Stimulated activated CD4-positive, alpha-beta T cell treated with anti-CD3 and anti-CD28 coated beads, Interleukin-4, amount 100 ng/mL, for 1 hour (primary cell): ENCODE measurements around the gene IFI6.
A peak's percentile ranks its signal among the peaks of the same experiment; 100 is the strongest.

ENCODE experiments used
- DNase-seq: peaks from one replicate; pipeline ENCODE4 v3.0.0-alpha.2; 2020

IFI6 gene

DNA sequence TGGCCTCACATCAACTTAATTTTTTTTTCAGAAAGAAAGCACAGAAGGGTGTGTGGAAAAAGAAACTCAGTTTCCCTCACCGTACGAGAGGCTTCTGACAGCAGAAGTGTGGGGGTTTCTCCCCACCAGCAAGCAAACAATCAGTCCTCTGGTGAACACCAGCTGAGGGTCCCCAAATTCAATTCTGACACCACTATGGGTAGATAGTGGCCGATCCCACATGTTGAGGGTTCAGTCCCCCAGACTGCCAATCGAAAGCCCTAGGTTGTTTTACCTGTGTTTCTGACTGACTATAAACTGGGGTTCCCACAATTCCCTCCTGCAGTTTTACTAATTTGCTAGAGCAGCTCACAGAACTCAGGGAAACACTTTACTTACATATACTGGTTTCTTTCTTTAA, 2.1 kb downstream of the IFI6 start:
- DNase-seq = no peak

DNA sequence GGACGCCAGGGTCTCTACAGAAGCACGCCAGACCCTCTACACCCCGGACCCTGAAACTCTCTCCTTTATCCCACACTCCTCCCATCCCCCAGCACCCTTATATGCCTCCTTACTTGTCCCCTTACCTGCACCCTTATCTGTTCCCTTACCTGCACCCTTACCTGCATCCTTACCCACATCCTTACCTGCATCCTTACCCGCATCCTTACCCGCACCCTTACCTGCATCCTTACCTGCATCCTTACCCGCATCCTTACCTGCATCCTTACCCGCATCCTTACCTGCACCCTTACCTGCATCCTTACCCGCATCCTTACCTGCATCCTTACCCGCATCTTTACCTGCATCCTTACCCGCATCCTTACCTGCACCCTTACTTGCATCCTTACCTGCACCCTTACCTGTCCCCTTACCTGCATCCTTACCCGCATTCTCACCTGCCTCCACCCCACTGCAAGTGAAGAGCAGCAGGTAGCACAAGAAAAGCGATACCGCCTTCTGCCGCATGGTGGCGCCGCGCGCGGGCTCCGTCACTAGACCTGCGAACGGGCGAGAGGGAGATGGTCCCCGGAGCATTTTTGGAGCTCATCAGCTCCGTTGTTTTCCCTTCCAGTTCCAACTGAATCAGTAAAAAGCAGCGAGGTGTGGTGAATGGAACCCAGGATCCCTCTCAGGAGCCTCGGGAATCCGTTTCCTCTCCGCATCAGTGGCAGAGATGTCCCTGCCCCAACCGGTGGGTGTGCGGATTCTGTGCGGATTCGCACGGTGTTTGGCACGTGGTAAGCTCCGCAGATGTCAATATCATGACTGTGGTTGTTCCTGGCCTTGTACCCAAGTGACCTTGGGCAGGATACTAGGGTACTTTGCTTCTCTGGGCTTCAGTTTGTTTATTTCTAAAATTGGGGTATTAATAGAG, 2.9 kb downstream of the IFI6 start:
- DNase-seq = peak; percentile 92

DNA sequence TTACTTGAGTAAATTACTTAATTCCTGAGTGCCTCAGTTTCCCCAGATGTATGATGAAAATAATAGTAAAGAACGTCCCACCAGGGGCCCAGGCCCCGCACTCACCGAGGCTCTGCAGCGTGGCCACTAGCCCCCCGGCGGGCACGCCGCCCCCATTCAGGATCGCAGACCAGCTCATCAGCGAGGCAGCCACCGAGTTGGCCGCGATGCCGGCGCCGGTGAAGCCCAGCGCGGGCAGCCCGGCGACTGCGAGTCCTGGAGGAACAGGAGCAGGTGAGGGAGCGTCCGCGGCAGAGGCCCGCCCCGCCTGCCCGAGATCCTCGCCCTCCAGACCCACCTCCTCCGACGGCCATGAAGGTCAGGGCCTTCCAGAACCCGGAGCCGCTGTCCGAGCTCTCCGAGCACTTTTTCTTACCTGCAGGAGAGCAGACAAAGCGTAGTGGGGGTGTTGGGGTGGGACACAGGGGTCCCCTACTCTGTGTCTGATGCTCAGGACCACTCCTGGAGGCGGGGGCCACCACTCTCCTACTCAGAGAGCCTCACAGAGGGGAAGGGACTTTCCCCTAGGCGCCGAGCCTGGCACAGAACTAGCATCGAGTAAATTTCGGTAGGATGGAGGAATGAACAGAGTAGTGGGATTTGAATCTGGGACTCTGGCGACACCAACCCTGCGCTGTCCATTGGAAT, 3.7 kb downstream of the IFI6 start:
- no peak for DNase-seq

DNA sequence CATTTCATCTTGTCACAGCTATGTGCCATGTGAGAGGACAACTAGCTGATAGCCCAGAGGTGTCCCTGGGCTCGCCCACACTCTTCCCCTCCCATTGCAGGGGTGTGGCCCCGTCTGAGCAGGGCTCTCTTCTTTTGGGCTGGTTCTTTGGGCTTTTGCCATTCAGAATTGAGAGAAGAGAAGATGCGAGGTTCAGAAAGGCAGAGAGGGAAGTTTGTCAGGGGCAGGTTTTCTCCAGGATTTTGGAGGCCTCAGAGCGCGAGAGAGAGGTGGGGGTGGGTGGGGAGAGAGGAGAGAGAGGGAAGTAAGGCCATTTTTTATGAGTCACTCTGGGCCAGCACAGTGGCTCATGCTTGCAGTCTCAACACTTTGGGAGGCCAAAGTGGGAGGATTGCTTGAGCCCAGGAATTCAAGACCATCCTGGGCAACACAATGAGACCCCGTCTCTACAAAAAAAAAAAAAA, 5.2 kb downstream of the IFI6 start:
- DNase-seq = no peak

DNA sequence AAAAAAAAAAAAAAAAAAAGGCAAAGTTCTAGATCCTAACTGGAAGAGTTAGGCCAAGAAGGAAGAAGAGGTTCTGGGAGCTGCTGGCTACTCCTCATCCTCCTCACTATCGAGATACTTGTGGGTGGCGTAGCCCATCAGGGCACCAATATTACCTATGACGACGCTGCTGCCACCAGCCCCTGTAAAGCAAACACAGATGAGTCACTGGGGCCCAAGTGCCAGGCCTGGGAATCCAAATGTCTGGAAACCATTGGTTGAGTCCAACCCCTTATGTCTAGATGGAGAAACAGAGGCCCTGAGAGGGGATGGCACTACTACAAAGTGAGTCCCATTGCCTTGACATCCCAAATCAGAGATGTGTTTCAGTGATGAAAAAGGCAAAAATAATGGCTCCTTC, 5.7 kb downstream of the IFI6 start:
- no peak for DNase-seq

DNA sequence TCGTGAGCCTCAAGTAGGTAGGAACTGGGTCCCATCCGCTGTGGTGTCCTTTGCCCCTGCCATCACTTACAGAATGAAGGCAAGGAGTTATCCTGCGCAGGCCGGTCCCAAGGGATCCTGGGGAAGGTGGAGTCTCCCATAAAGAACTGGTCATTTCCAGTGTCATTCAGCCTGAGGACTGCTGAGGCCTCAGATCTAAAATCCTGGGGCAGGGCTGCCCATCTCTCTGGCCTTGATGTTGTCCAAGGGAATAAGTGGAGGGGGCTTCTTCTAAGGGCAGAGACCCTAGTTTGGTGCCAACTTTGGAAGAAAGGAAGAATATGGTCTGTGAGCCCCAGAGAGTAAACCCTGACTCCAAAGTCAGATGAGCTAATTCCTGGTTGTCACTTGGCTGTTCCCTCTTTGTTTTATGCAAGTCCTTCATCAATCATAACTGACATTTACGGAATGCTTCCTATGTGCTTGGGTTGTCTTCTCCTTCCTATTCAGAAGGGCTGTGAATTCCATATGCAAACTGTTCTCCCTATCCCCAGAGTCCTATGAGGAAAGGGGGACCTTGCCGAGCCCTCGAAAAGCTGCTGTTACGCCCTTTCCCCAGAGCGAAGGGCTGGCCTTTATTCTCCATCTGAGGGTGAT, 6.9 kb downstream of the IFI6 start:
- DNase-seq = no peak

DNA sequence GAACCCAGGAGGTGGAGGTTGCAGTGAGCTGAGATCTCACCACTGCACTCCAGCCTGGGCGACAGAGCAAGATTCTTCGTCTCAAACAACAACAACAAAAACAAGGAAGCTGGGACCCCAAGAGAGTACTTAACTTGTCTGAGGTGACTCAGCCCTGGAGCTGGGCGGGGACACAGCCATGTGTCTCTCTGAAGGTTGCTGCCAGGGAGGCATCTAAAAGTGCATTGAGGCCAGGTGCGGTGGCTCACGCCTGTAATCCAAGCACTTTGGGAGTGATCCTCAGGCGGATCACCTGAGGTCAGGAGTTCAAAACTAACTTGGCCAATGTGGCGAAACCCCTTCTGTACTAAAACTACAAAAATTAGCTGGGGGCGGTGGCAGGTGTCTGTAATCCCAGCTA, 7.7 kb downstream of the IFI6 start:
- no peak for DNase-seq

DNA sequence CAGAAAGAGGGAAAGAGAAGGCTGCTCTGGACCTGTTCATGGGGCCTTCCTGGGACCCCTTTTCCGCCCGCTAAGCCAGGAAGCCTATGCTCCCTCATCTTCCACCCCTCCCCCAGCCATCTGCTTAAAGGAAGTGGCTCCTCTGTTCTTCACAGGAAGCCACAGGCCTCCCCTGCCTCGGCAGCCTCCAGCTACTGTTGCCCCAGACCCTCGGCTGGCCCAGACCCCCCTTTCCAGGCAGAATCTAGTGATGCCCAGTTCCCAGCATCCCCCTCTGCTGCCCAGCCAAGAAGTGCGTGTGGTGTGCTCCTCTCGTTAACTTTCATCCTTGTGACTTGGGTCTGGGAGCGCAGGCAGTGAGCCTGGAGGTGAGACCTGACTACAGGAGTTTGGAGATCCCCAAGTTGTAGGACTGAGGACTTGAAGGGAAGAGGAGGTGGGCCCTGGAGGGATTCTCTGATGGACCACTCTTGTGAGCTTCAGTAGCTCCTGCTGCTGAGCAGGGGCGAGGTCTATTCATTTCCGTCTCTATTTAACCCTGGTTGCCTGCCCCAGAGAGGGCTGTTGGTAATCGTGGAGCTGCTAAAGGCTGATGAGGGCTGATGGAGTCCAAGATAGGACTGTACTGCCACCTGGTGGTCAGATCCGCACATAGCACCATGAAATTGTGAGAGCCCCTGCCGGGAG, 9.1 kb downstream of the IFI6 start:
- DNase-seq = peak; percentile 89

DNA sequence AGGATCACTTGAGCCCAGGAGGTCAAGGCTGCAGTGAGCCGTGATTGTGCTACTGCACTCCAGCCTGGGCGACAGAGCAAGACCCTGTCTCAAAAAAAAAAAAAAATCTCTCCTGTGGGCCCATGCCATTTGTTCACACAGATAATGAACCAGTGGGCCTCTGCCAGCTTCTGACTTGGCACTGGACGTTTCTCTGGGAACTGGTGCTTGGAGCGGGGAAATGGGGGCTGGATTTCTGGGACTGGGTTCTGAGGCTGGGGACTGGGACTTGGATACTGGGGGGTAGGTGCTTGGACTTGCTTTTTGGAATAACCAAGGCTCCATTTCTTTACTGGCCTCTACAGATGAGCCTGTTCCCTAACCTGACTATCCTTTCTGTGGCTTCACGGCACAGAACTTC, 9.7 kb downstream of the IFI6 start:
- no peak for DNase-seq

DNA sequence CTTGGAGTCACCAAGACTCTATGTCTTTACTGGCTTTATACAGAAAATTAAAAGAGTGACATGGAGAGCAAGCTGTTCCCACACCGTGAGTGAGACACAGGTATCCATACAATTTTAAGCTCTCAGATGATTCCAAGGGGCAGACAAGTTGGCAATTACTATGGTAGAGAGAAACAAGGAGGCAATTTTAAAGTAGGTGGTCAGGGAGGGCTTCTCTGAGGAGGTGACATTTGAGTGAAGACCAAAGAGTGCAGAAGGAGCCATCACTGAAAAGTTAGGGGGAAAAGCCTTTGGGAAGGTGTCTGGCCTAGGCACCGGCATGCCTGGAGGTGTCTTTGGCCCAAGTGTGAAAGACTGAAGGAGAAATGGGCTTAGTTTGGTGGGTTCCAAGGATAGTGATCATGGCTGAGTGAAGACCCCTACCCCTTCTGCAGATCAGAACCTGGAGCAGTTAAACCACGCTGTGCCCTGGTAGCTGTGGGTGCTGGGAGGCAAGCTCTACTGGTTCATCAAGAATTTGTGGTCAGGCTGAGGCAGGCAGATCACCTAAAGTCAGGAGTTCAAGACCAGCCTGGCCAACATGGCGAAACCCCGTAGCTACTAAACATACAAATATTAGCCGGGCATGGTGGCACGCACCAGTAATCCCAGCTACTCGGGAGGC, 10.4 kb downstream of the IFI6 start:
- no peak for DNase-seq

DNA sequence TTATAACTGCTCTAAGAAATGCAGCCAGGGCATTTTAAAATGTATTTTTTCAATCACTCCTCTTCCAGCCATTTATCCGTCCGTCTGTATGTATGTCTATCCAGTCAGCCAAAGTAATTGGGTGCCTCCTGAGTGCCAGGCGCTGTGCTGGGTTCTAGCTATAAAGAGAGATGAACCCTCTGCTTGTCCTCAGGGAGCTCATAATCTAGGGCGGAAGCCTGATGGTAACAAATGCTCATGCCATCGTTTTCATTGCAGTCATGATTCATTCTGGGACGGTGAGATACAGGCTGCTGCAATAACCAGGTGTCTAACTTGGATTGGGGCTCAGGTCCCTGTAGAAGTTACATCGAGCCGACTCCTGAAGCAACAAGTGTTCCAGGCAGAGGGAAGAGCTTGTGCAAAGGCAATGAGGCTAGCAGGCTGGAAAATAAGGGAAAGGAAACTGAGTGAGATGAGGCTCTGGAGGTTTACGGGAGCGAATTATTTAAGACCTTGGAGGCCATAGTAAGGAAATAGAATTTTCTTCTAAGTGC, 11.6 kb downstream of the IFI6 start:
- no peak for DNase-seq

DNA sequence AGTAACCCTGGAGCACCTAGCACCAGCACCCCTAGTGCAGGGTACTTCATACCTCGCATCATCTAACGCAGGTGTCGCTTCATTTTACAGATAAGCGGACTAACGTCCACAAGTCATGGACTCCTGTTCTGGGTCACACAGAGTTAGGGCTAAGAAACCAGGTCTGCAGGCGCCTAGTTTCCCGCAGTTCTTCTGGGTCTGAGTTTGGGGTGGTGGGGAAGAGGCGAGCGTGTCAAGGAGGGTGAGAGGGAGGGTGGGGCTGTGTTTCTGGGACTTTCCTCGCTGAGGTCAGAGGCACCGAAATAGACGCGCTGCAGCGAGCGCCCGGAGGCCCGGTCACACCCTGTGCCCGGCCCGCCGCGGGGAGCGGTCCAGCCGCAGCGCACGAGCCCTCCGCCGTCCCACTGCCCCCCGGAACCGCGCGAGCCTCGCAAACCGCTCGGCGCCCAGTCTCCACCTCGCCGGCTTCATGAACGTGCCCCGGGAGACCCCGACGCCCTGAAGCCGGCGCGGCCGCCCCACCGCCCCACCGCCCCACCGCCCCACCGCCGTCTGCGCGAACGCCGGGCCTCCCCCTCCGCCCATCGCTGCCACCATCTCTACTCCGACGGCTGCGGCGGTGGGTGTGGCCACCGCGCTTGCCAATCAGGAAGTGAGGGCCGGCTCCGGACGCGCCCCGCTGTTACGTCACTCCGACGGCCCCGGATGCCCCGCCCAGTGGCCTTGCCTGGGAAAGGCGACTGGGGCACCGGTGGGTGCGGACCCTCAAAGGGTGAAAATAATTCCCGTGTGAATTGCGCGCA, 12.3 kb downstream of the IFI6 start:
- DNase-seq = peak; percentile 82

DNA sequence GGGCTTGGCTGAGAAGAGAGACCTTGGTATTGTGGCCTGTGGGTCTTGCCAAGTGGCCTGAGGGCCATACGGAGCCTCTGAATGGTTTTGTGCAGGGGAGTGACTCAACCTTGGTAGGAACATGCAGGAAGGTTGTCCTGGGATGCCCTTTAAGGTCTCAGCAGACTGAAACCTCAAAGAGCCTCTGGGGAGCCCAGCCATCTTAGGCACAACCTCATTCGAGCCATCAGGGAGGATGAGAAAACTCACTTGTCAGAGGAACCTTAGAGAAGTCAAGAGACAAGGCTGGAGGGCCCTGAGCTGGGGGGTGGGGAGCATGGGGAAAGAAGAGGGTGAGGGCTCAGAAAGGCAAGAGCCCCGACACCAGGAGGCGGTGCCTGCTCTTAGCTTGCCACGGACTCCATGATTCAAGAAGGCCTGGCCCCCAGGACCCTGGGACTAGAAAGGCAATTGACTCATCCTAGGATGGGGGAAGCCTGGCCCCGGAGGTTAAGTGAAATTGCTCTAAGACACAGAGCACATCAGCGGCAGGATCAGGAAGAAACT, 13.0 kb downstream of the IFI6 start:
- DNase-seq = peak; percentile 30

DNA sequence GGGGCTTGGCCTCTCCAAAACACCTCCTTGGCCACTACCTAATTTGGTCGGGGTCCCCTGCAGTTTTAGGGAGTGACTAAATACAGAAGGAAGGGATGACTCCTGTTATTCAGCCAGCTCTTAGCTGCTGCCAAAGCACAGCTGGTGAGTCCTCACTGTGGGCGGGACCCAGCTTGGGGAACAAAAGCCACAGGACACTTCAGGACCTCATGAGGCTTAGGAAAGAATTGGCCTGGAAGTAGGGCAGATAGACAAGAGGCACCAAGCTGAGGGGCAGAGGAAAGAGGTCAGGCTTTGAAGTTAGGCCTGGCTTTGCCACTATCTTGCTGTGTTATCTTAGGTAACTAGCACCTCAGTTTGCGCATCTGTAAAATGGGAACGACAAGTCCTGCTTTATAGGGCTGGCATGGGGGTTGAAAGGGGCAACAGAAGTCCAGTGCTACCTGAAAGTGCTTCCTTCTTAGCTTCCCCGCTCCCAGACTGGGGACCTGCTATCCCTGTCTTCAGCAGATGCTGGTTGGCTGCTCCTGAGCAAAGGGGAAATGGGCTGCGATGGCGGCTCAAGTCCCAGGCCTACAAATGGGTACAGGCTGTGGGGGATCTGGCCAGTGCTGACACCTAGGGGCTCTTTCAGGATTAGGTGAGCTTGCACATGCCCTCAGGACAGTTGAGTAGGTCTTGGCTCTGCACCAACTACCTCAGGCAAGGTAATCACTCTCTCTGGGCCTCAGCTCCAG, 15.7 kb downstream of the IFI6 start:
- DNase-seq = no peak

DNA sequence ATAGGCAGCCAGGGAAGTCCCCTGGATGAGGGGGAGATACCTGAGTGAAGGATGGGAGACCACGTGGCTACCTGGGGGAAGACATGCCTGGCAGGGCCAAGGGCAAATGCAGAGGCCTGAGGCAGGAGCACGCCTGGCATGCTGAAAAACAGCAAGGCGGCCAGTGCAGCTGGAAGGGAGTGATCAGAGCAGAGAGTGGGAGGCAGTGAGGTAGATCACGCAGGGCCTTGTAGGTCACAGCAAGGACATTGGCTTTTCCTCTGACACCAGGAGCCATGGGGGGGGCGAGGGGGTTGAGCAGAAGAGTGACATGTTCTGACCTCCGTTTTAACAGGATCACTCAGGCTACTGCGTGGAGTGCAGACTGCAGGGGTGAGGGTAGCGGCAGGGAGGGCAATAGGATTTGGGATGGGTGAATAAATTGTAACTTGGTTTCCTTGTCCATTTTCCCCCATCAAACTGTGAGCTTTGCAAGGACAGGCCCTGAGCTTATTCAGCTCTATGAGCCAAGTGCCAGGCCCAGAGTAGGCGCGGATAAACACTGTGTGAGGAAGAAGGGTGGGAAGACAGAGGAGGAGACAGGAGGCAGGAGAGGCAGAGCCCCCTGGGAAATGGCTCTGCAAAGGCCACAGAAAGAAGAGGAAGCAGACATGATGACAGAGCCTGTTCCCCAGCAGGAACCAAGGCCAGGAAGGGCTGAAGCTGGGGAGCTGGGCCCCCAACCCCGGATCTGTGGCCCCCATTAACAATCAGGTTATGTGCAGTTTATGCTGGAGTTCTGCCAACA, 16.6 kb downstream of the IFI6 start:
- DNase-seq = no peak

DNA sequence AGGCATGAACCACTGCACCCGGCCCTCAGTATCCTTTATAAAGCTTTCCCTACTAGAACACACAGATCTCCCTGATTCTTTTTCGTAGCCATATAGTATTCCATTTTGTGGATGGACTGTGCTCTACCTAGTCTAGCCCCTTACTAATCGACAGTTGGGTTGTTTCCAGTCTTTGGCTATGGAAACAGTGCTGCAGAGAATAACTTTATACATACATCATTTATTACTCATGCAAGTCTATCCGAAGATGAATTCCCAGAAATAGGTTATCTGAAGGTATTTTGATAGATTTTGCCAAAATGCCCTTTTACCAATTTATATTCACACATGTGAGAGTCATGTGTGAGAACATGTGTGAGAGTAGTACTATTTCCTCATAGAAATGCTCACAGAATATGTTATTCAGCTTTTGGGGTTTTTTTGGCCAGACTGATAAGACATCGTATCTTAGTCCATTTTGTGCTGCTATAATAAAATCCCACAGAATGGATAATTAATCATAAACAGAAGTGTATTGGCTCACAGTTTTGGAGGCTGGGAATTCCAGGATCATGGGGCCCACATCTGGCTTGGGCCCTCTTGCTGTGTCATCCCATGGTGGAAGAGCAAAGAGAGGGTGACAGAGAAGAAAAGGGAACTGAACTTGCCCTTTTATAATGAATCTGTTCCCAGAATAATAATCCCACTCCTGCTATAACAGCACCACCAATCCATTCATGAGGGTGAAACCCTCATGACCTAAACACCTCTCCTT, 19.7 kb downstream of the IFI6 start:
- DNase-seq = no peak

DNA sequence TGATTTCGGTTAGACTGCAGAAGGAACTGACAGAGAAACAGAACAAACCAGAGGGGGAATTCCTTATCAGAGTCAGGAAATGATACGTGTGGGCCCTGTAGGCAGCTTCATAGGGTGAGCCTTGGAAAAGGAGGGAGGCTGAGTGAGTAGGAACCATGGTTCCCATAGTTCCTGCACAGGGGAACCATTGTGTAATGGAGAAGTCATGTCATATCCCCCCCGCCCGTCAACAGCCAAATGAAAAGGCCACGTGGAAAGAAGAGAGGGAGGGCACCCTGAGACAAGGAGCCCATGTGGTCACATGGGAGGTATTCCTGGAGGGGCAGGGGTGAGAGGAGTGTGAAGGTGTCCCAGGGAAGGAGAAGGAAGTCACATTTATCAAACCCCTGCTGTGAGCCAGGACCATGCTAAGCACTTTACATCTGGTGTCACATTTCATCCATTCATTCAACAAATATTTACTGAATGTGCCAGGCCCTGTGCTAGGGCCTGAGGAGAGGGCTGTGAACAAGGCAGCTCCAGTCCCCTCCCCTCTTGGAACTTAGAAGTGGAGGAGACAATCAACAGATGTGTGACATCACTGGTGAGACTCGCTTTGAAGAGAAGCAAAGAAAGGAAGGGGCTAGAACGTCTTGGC, 21.3 kb downstream of the IFI6 start:
- no peak for DNase-seq

DNA sequence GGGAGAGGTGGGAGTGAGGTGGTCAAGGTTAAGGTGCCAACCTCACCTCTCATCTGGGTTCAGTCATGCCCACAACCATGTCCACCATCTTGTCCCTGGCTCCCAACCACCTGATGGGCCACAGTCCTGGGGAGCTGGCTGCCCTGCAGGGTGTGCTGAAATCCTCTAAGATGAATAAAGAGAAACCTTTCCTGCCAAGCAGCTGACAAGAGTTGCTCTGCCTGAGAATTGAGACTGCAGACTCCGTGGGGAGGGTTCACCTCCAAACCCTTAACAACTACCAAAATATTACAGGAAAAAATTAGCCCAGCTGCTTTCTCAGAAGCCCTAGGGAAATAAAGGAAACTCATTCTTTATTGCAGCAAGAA, 21.8 kb downstream of the IFI6 start:
- DNase-seq = no peak

DNA sequence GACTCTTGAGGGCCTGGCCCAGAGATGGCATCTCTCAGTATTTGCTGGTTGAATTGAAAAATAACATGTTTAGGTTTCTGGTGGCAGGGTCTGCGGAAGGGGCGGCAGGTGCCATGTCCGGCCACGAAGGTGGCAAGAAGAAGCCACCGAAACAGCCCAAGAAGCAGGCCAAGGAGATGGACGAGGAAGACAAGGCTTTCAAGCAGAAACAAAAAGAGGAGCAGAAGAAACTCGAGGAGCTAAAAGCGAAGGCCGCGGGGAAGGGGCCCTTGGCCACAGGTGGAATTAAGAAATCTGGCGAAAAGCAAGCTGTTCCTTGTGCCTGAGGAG, 22.7 kb downstream of the IFI6 start:
- no peak for DNase-seq
